ENCODE measurements around the gene UNC13B.

- TF ChIP-seq, protein P1, sequence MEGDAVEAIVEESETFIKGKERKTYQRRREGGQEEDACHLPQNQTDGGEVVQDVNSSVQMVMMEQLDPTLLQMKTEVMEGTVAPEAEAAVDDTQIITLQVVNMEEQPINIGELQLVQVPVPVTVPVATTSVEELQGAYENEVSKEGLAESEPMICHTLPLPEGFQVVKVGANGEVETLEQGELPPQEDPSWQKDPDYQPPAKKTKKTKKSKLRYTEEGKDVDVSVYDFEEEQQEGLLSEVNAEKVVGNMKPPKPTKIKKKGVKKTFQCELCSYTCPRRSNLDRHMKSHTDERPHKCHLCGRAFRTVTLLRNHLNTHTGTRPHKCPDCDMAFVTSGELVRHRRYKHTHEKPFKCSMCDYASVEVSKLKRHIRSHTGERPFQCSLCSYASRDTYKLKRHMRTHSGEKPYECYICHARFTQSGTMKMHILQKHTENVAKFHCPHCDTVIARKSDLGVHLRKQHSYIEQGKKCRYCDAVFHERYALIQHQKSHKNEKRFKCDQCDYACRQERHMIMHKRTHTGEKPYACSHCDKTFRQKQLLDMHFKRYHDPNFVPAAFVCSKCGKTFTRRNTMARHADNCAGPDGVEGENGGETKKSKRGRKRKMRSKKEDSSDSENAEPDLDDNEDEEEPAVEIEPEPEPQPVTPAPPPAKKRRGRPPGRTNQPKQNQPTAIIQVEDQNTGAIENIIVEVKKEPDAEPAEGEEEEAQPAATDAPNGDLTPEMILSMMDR (IDR thresholded peaks at IDR 0.05), result no peak
- TF ChIP-seq POLR2A (IDR thresholded peaks at IDR 0.05), result no peak
These were observed 21.7 kb upstream of the UNC13B start for GRCh38 chr9:35140093-35140492.
